Naive thymus-derived CD4-positive, alpha-beta T cell (primary cell): Measurements from ENCODE around the gene TMEM87A. TPM values are rescaled to one million over a fixed set of nuclear protein-coding genes. Genes with fewer than 3 reads are reported as not detected.
"Not testable (repeated sequence)": the region's sequence is repeated elsewhere in the genome, so short reads cannot be mapped to it uniquely, and the experiment has no call there.

Experiments used
- ATAC-seq: fragments of 150-1000 bp; cut with Tn5 transposase; 2 replicates; pipeline ENCODE4 v1.10.0; 2021; ENCODE audit warnings: mild to moderate bottlenecking, moderate library complexity
- CTCF ChIA-PET: fragments of 350-600 bp; sonication (Branson Sonifier 250); formaldehyde crosslinking; loops from one replicate; lab custom pipeline; 2021; ENCODE audit warnings: antibody characterized with exemption; lab: Charles Lee
- POLR2A ChIA-PET: fragments of 350-600 bp; sonication (Branson Sonifier 250); formaldehyde crosslinking; loops from one replicate; lab custom pipeline; 2021; ENCODE audit warnings: antibody characterized with exemption, inconsistent platforms; lab: Charles Lee
- DNase-seq, 9 donors: peaks; one replicate each; pipeline versions ENCODE4 v3.0.0 to v3.0.0-alpha.2; 2020 to 2022; ENCODE audit warnings: mixed read lengths in 1 of 9
- H3K27ac ChIP-seq: one replicate; pipeline ENCODE4 v1.7.0; 2013; ENCODE audit warnings: mild to moderate bottlenecking, low read depth, low read length, moderate library complexity
- H3K27me3 ChIP-seq, 2 donors: one replicate each; pipeline ENCODE4 v1.7.0; 2013; ENCODE audit warnings: low read length in 2 of 2, mild to moderate bottlenecking in 2 of 2, moderate library complexity in 2 of 2; ENCODE audit not compliant: control insufficient read depth in 2 of 2, insufficient read depth in 2 of 2
- H3K36me3 ChIP-seq, 3 experiments: 1 replicate in 2 of 3; 2 replicates in 1 of 3; pipeline ENCODE4 v1.7.0; 2013; ENCODE audit warnings: low read length in 3 of 3, mild to moderate bottlenecking in 3 of 3, moderate library complexity in 1 of 3; ENCODE audit not compliant: insufficient read depth in 3 of 3, control insufficient read depth in 2 of 3
- H3K4me1 ChIP-seq, 2 donors: one replicate each; pipeline ENCODE4 v1.7.0; 2013; ENCODE audit warnings: low read length in 2 of 2, mild to moderate bottlenecking in 2 of 2, moderate library complexity in 1 of 2; ENCODE audit not compliant: control insufficient read depth in 2 of 2, insufficient read depth in 2 of 2
- H3K4me3 ChIP-seq: 2 replicates; pipeline ENCODE4 v1.7.0; 2013; ENCODE audit warnings: mild to moderate bottlenecking, low read length
- H3K9me3 ChIP-seq, 3 experiments: 1 replicate in 2 of 3; 2 replicates in 1 of 3; pipeline ENCODE4 v1.7.0; 2013; ENCODE audit warnings: low read length in 3 of 3; ENCODE audit not compliant: control insufficient read depth in 2 of 3
- H3K27ac Mint-ChIP-seq, 9 donors: one replicate each; pipeline ENCODE4 v1.8.0; 2020 to 2022; ENCODE audit warnings: mixed read lengths in 9 of 9, mild to moderate bottlenecking in 8 of 9, moderate library complexity in 5 of 9, inconsistent platforms in 2 of 9
- H3K27me3 Mint-ChIP-seq, 5 donors: one replicate each; pipeline ENCODE4 v1.8.0; 2021 to 2022; ENCODE audit warnings: mixed read lengths in 5 of 5, mild to moderate bottlenecking in 1 of 5
- H3K36me3 Mint-ChIP-seq, 5 donors: one replicate each; pipeline ENCODE4 v1.8.0; 2020 to 2022; ENCODE audit warnings: mixed read lengths in 5 of 5, mild to moderate bottlenecking in 3 of 5, inconsistent platforms in 1 of 5
- H3K4me1 Mint-ChIP-seq, 7 donors: one replicate each; pipeline ENCODE4 v1.8.0; 2020 to 2022; ENCODE audit warnings: mixed read lengths in 7 of 7, mild to moderate bottlenecking in 3 of 7, inconsistent platforms in 1 of 7
- H3K4me3 Mint-ChIP-seq, 10 donors: one replicate each; pipeline ENCODE4 v1.8.0; 2020 to 2022; ENCODE audit warnings: mild to moderate bottlenecking in 10 of 10, mixed read lengths in 10 of 10, moderate library complexity in 6 of 10, inconsistent platforms in 2 of 10
- H3K9me3 Mint-ChIP-seq, 11 donors: one replicate each; pipeline ENCODE4 v1.8.0; 2020 to 2022; ENCODE audit warnings: mixed read lengths in 11 of 11, mild to moderate bottlenecking in 4 of 11, inconsistent platforms in 1 of 11, moderate library complexity in 1 of 11
- intact Hi-C, 2 donors: fragments of 100-400 bp; cut with micrococcal nuclease; formaldehyde crosslinking; loops; one replicate each; pipeline ENCODE4 v1.15.1; 2023
- polyA plus RNA-seq, 2 donors: library from polyadenylated mRNA; unstranded; fragments of 300-500 nt; fragmentation: Illumina TruSeq; gene quantifications; one replicate each; pipeline ENCODE4 v1.2.3, GENCODE V29; 2021
- total RNA-seq, 6 experiments: library from RNA in 5 of 6; stranded (reverse) in 5 of 6; gene quantifications; 1 replicate in 5 of 6; 2 replicates in 1 of 6; pipeline ENCODE4 v1.2.3 and lab custom pipeline; 2021 to 2026

TMEM87A gene
- total and polyA plus RNA-seq, 7 experiments from 2014 or later = 41.8 to 61.8 (median 54.3) TPM

GRCh38 chr15:42228981-42229380, 44.3 kb downstream of the TMEM87A start:
- H3K27ac ChIP-seq, H3K4me1 ChIP-seq, H3K4me1 Mint-ChIP-seq, ATAC-seq, H3K9me3 ChIP-seq, H3K4me3 ChIP-seq, DNase-seq, POLR2A ChIA-PET, H3K27me3 ChIP-seq, H3K9me3 Mint-ChIP-seq, H3K4me3 Mint-ChIP-seq, H3K27me3 Mint-ChIP-seq, intact Hi-C loops, CTCF ChIA-PET, H3K27ac Mint-ChIP-seq: not testable (repeated sequence)
- peaks cover 5 to 48% (median 20%) of the 10 kb centered on the region in 5 donors for H3K36me3 Mint-ChIP-seq
- H3K36me3 ChIP-seq = peaks cover 15 to 71% (median 17%) of the 10 kb centered on the region in 3 experiments

- CTCF ChIA-PET = no interaction called here
- peaks cover 15 to 67% (median 21%) of the 10 kb centered on the region in 3 experiments for H3K36me3 ChIP-seq
- no peaks in the 10 kb centered on the region for H3K27me3 Mint-ChIP-seq
These were observed 45.2 kb downstream of the TMEM87A start for GRCh38 chr15:42228036-42228435.

GRCh38 chr15:42226648-42227047, 46.6 kb downstream of the TMEM87A start:
- CTCF ChIA-PET = no interaction called here
- intact Hi-C loops = no loop called here

More at GRCh38 chr15:42228036-42228435, 45.2 kb downstream of the TMEM87A start:
- POLR2A ChIA-PET = no interaction called here
- H3K4me1 Mint-ChIP-seq = peaks cover 0 to 3% (median 0%) of the 10 kb centered on the region in 7 donors
- Histone ChIP-seq H3K4me1 (no peaks in the 10 kb centered on the region), H3K9me3 (no peaks in the 10 kb centered on the region), H3K27me3 (no peaks in the 10 kb centered on the region), H3K4me3 (no peak overlapping the region), H3K27ac (no peak overlapping the region)
- H3K4me3 Mint-ChIP-seq = no peak overlapping the region
- H3K36me3 Mint-ChIP-seq = peaks cover 5 to 54% (median 20%) of the 10 kb centered on the region in 5 donors
- DNase-seq = no peak
- no peak overlapping the region for H3K27ac Mint-ChIP-seq
- ATAC-seq = no peak
- intact Hi-C loops = no loop called here
- no peaks in the 10 kb centered on the region for H3K9me3 Mint-ChIP-seq

GRCh38 chr15:42220216-42220615, 53.0 kb downstream of the TMEM87A start:
- peaks cover 17 to 66% (median 33%) of the 10 kb centered on the region in 3 experiments for H3K36me3 ChIP-seq
- ChIA-PET POLR2A (interaction anchor here (1.0 to 1.2 kb wide), 2 partner anchors 12 to 53 kb away, joined by 3 to 4 read pairs; partner anchors contain the start of genes TMEM87A and VPS39), CTCF (no interaction called here)
- H3K36me3 Mint-ChIP-seq = peaks cover 9 to 43% (median 21%) of the 10 kb centered on the region in 5 donors
- H3K9me3 Mint-ChIP-seq = no peaks in the 10 kb centered on the region
- H3K27ac Mint-ChIP-seq = no peak overlapping the region
- H3K4me1 ChIP-seq = no peaks in the 10 kb centered on the region
- H3K27me3 Mint-ChIP-seq = no peaks in the 10 kb centered on the region
- no peaks in the 10 kb centered on the region for H3K4me1 Mint-ChIP-seq
- H3K4me3 ChIP-seq = no peak overlapping the region
- no peaks in the 10 kb centered on the region for H3K9me3 ChIP-seq
- ATAC-seq (no peak), DNase-seq (no peak)
- no peaks in the 10 kb centered on the region for H3K27me3 ChIP-seq
- intact Hi-C loops = no loop called here
- no peak overlapping the region for H3K4me3 Mint-ChIP-seq
- H3K27ac ChIP-seq = no peak overlapping the region

More at GRCh38 chr15:42226648-42227047, 46.6 kb downstream of the TMEM87A start:
- DNase-seq (no peak), ATAC-seq (no peak)
- Histone ChIP-seq H3K9me3 (no peaks in the 10 kb centered on the region), H3K36me3 (peaks cover 15 to 61% (median 21%) of the 10 kb centered on the region in 3 experiments), H3K27ac (no peak overlapping the region), H3K27me3 (no peaks in the 10 kb centered on the region), H3K4me1 (no peaks in the 10 kb centered on the region), H3K4me3 (no peak overlapping the region)
- peaks cover 5 to 48% (median 18%) of the 10 kb centered on the region in 5 donors for H3K36me3 Mint-ChIP-seq
- H3K27ac Mint-ChIP-seq = peak overlapping the region in 1 of 9 donors; percentile 48
- no peaks in the 10 kb centered on the region for H3K9me3 Mint-ChIP-seq
- no peaks in the 10 kb centered on the region for H3K27me3 Mint-ChIP-seq
- POLR2A ChIA-PET = interaction anchor here (0.6 to 1.4 kb wide), 3 partner anchors 20 to 1385 kb away, joined by 3 to 4 read pairs (median 4); no protein-coding TSS in a partner anchor
- no peak overlapping the region for H3K4me3 Mint-ChIP-seq
- peaks cover 0 to 3% (median 0%) of the 10 kb centered on the region in 7 donors for H3K4me1 Mint-ChIP-seq

- Mint-ChIP-seq H3K4me3 (no peak overlapping the region), H3K27me3 (no peaks in the 10 kb centered on the region), H3K36me3 (peaks cover 14 to 42% (median 18%) of the 10 kb centered on the region in 5 donors), H3K27ac (peak overlapping the region in 3 of 9 donors; percentile 8 to 19 (median 17)), H3K4me1 (peaks cover 0 to 6% (median 0%) of the 10 kb centered on the region in 7 donors), H3K9me3 (no peaks in the 10 kb centered on the region)
- POLR2A ChIA-PET = interaction anchor here (1.2 kb wide), 1 partner anchor 11 kb away, joined by 4 read pairs; the partner anchor contains the start of gene VPS39
- CTCF ChIA-PET = no interaction called here
- Histone ChIP-seq H3K9me3 (no peaks in the 10 kb centered on the region), H3K36me3 (peaks cover 9 to 56% (median 27%) of the 10 kb centered on the region in 3 experiments), H3K27ac (no peak overlapping the region), H3K27me3 (no peaks in the 10 kb centered on the region), H3K4me3 (no peak overlapping the region), H3K4me1 (no peaks in the 10 kb centered on the region)
- no peak for ATAC-seq
- no peak for DNase-seq
- intact Hi-C loops = no loop called here
These were observed 54.2 kb downstream of the TMEM87A start for GRCh38 chr15:42218953-42219592.

- Mint-ChIP-seq H3K27me3 (no peaks in the 10 kb centered on the region), H3K4me1 (peaks cover 0 to 6% (median 0%) of the 10 kb centered on the region in 7 donors), H3K4me3 (no peak overlapping the region), H3K9me3 (no peaks in the 10 kb centered on the region), H3K27ac (no peak overlapping the region), H3K36me3 (peaks cover 14 to 43% (median 18%) of the 10 kb centered on the region in 5 donors)
- POLR2A ChIA-PET = no interaction called here
- Histone ChIP-seq H3K4me3 (no peak overlapping the region), H3K4me1 (no peaks in the 10 kb centered on the region), H3K36me3 (peaks cover 9 to 58% (median 19%) of the 10 kb centered on the region in 3 experiments), H3K27me3 (no peaks in the 10 kb centered on the region), H3K9me3 (no peaks in the 10 kb centered on the region), H3K27ac (no peak overlapping the region)
- intact Hi-C loops = no loop called here
- DNase-seq = no peak
- ATAC-seq = no peak
- CTCF ChIA-PET = no interaction called here
These were observed 55.7 kb downstream of the TMEM87A start for GRCh38 chr15:42217568-42217967.
